HL-60 (cell line): ENCODE results near the gene FASTK.

Source experiments
- POLR2AphosphoS5 ChIP-seq: IDR thresholded peaks from 2 replicates; pipeline ENCODE4 v1.6.1; 2012; ENCODE audit warnings: low read depth
- TF ChIP-seq, protein P1 (sequence below): IDR thresholded peaks from one replicate; pipeline ENCODE4 v1.5.1; 2011; ENCODE audit warnings: low read length, control low read depth, inconsistent platforms; ENCODE audit not compliant: insufficient read depth

DNA sequence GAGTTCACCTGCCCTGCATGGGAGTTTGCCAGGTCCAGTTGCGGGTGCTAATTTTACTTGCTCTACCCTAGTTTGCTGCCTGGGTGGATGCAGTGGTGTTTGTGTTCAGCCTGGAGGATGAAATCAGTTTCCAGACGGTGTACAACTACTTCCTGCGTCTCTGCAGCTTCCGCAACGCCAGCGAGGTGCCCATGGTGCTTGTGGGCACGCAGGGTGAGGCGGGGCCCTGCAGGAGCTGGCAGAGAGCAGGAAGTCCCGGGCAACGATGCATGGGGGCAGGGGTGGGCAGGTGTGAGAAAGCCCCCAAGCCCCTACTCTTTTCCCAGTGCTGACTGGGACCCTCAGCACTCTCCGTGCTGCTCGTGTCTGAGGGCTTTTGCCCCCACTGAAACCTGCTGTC, 37.0 kb upstream of the FASTK start:
- TF ChIP-seq, protein P1, sequence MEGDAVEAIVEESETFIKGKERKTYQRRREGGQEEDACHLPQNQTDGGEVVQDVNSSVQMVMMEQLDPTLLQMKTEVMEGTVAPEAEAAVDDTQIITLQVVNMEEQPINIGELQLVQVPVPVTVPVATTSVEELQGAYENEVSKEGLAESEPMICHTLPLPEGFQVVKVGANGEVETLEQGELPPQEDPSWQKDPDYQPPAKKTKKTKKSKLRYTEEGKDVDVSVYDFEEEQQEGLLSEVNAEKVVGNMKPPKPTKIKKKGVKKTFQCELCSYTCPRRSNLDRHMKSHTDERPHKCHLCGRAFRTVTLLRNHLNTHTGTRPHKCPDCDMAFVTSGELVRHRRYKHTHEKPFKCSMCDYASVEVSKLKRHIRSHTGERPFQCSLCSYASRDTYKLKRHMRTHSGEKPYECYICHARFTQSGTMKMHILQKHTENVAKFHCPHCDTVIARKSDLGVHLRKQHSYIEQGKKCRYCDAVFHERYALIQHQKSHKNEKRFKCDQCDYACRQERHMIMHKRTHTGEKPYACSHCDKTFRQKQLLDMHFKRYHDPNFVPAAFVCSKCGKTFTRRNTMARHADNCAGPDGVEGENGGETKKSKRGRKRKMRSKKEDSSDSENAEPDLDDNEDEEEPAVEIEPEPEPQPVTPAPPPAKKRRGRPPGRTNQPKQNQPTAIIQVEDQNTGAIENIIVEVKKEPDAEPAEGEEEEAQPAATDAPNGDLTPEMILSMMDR: no peak
- TF ChIP-seq POLR2AphosphoS5: no peak
